ENCODE measurements around the gene SPC24. TPM values are rescaled to one million over a fixed set of nuclear protein-coding genes. Genes with fewer than 3 reads are reported as not detected.
A peak's percentile ranks its signal among the peaks of the same experiment; 100 is the strongest.
"Not testable (repeated sequence)": the region's sequence is repeated elsewhere in the genome, so short reads cannot be mapped to it uniquely, and the experiment has no call there.

Gene SPC24
- total RNA-seq, 1 donor from 2014 or later = 0.98 TPM

DNA sequence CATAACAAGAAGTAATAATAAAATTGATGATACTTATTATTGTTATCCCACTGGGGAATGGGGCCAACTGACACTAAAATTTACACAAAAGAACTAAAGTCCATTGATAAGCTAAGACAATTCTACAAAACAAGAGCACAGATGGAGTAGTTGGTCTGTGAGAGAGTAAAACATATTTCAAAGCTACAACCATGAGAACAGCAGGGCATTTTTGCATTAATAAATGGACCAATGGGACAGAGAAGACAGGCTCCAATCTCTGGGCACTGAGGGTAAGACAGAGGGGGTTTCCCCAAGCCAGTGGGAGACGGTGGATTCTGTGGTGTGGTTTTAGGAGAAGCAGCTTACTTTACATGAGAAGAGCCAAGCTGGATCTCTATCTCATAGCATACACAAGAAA, 27.4 kb upstream of the SPC24 start:
- Mint-ChIP-seq H3K27me3 (peaks cover 9% of the 10 kb centered on the region), H3K9me3 (no peaks in the 10 kb centered on the region), H3K4me1 (peaks cover 20% of the 10 kb centered on the region), H3K27ac (no peak overlapping the region), H3K4me3 (no peak overlapping the region), H3K36me3 (ENCODE audit: low read depth) (no peaks in the 10 kb centered on the region)
- TF ChIP-seq, protein P1, sequence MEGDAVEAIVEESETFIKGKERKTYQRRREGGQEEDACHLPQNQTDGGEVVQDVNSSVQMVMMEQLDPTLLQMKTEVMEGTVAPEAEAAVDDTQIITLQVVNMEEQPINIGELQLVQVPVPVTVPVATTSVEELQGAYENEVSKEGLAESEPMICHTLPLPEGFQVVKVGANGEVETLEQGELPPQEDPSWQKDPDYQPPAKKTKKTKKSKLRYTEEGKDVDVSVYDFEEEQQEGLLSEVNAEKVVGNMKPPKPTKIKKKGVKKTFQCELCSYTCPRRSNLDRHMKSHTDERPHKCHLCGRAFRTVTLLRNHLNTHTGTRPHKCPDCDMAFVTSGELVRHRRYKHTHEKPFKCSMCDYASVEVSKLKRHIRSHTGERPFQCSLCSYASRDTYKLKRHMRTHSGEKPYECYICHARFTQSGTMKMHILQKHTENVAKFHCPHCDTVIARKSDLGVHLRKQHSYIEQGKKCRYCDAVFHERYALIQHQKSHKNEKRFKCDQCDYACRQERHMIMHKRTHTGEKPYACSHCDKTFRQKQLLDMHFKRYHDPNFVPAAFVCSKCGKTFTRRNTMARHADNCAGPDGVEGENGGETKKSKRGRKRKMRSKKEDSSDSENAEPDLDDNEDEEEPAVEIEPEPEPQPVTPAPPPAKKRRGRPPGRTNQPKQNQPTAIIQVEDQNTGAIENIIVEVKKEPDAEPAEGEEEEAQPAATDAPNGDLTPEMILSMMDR (IDR thresholded peaks at IDR 0.05) = no peak
- DNase-seq (no peak), ATAC-seq (ENCODE audit: low read depth) (no peak)
- CTCF ChIA-PET = no interaction called here
- POLR2A ChIA-PET = interaction anchor here (0.7 kb wide), 1 partner anchor 26 kb away, joined by 8 read pairs; no protein-coding TSS in a partner anchor
- intact Hi-C loops (cut with micrococcal nuclease) = no loop called here

DNA sequence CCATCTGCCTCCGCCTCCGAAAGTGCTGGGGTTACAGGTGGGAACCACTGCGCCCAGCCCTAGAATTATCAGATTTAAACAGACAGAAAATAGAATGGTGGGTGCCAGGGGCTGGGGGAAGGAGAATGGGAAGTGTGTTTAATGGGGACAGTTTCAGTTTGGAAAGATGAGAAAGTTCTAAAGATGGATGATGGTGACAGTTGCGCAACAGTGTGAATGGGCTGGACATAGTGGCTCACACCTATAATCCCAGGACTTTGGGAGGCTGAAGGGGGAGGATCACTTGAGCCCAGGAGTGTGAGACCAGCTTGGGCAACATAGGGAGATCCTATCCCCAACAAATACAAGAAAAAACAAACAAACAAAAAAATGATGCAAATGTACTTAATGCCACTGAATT, 25.9 kb upstream of the SPC24 start:
- intact Hi-C loops (cut with micrococcal nuclease) = no loop called here
- Mint-ChIP-seq H3K27me3 (peaks cover 11% of the 10 kb centered on the region), H3K4me3 (no peak overlapping the region), H3K9me3 (no peaks in the 10 kb centered on the region), H3K4me1 (peaks cover 20% of the 10 kb centered on the region), H3K27ac (peak overlapping the region; percentile 12), H3K36me3 (ENCODE audit: low read depth) (no peaks in the 10 kb centered on the region)
- ATAC-seq (ENCODE audit: low read depth) (no peak), DNase-seq (no peak)
- POLR2A ChIA-PET = no interaction called here
- CTCF ChIA-PET = no interaction called here
- TF ChIP-seq, protein P1 (IDR thresholded peaks at IDR 0.05) = no peak

DNA sequence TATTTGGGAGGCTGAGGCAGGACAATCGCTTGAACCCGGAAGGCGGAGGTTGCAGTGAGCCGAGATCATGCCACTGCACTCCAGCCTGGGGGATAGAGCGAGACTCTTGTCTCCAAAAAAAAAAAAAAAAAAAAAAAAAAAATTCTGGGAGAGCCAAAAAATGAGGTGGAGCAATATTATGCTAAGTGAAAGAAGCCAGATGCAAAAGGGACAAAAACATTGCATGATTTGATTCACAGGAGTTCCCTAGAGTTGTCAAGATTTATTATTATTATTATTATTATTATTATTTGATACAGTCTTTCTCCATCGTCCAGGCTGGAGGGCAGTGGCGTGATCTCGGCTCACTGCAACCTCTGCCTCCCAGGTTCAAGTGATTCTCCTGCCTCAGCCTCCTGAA, 25.4 kb upstream of the SPC24 start:
- POLR2A ChIA-PET = interaction anchor here (0.6 kb wide), 2 partner anchors 31 to 143 kb away, joined by 3 to 4 read pairs; no protein-coding TSS in a partner anchor
- H3K9me3 Mint-ChIP-seq = not testable (repeated sequence)

GRCh38 chr19:11180346-11180745, 24.8 kb upstream of the SPC24 start:
- Mint-ChIP-seq H3K9me3 (no peaks in the 10 kb centered on the region), H3K4me1 (peaks cover 20% of the 10 kb centered on the region), H3K27ac (peak overlapping the region; percentile 21), H3K36me3 (ENCODE audit: low read depth) (no peaks in the 10 kb centered on the region), H3K4me3 (peak overlapping the region; percentile 70), H3K27me3 (peaks cover 11% of the 10 kb centered on the region)
- DNase-seq (no peak), ATAC-seq (ENCODE audit: low read depth) (no peak)
- CTCF ChIA-PET = no interaction called here
- intact Hi-C loops (cut with micrococcal nuclease) = loop anchor here (1.0 kb wide), 1 partner anchor 17 kb away; the partner anchor contains the start of gene KANK2
- POLR2A ChIA-PET = interaction anchor here (0.6 kb wide), 2 partner anchors 32 to 143 kb away, joined by 3 to 4 read pairs; no protein-coding TSS in a partner anchor
- TF ChIP-seq, protein P1 (IDR thresholded peaks at IDR 0.05) = no peak

More for the DNA sequence above, 25.4 kb upstream of the SPC24 start:
- Mint-ChIP-seq H3K27me3 (peaks cover 11% of the 10 kb centered on the region), H3K4me1 (peaks cover 20% of the 10 kb centered on the region)
- ATAC-seq (ENCODE audit: low read depth); H3K4me3 Mint-ChIP-seq; H3K36me3 Mint-ChIP-seq (ENCODE audit: low read depth); DNase-seq; H3K27ac Mint-ChIP-seq; CTCF ChIA-PET: not testable (repeated sequence)
- intact Hi-C loops (cut with micrococcal nuclease) = loop anchor here (1.0 kb wide), 1 partner anchor 16 kb away; the partner anchor contains the start of gene KANK2

DNA sequence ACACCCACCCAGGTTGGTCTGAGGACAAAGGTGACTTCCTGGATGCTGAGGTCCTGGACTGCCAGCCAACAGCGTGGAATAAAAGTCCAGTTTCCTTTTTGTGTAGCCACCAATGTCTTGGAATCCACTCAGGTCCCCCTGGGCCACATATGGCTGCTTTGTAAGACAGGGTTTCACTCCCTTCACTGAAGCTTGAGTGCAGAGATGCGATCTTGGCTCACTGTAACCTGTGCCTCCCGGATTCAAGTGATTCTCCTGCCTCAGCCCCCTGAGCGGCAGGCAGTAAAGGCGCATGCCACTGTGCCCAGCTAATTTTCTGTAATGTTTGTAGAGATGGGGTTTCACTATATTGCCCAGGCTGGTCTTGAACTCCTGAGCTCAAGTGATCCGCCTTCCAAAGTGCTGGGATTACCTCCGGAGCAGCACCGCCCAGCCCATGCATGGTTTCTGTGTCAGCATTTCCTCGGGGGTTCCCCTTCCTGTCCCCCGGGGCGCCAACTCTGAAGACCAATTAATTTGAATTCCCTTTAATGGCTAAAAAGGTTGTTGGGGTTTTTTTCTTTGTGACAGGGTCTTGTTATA, 24.2 kb upstream of the SPC24 start:
- CTCF ChIA-PET = interaction anchor here (0.6 kb wide), 1 partner anchor 480 kb away, joined by 3 read pairs; no protein-coding TSS in a partner anchor
- Mint-ChIP-seq H3K9me3 (no peaks in the 10 kb centered on the region), H3K27me3 (peaks cover 11% of the 10 kb centered on the region), H3K4me3 (peak overlapping the region; percentile 70), H3K36me3 (ENCODE audit: low read depth) (no peaks in the 10 kb centered on the region), H3K4me1 (peaks cover 20% of the 10 kb centered on the region), H3K27ac (peak overlapping the region; percentile 21)
- POLR2A ChIA-PET = no interaction called here
- intact Hi-C loops (cut with micrococcal nuclease) = loop anchor here (1.0 kb wide), 1 partner anchor 17 kb away; the partner anchor contains the start of gene KANK2
- DNase-seq (peak; percentile 66), ATAC-seq (ENCODE audit: low read depth) (peak; percentile 97)
- TF ChIP-seq, protein P1 (IDR thresholded peaks at IDR 0.05) = no peak

DNA sequence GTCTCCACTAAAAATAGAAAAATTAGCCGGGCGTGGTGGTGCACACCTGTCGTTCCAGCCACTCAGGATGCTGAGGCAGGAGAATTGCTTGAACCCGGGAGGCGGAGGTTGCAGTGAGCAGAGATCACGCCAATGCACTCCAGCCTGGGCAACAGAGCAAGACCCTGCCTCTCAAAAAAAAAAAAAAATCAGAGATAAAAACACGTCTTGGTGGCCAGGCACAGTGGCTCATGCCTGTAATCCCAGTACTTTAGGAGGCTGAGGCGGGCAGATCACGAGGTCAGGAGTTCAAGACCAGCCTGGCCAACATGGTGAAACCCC, 23.5 kb upstream of the SPC24 start:
- CTCF ChIA-PET; DNase-seq; POLR2A ChIA-PET; ATAC-seq (ENCODE audit: low read depth); H3K4me3 Mint-ChIP-seq; H3K9me3 Mint-ChIP-seq; intact Hi-C loops (cut with micrococcal nuclease); H3K27ac Mint-ChIP-seq; H3K36me3 Mint-ChIP-seq (ENCODE audit: low read depth): not testable (repeated sequence)
- Mint-ChIP-seq H3K27me3 (peaks cover 11% of the 10 kb centered on the region), H3K4me1 (peaks cover 20% of the 10 kb centered on the region)

Measured in activated B cell treated with CpG ODN at 0.5 μM for 24 hours (primary cell).